Hepatocyte (in vitro differentiated cells): Measurements from ENCODE around the gene CNTNAP2. TPM values are rescaled to one million over a fixed set of nuclear protein-coding genes. Genes with fewer than 3 reads are reported as not detected.
A peak's percentile ranks its signal among the peaks of the same experiment; 100 is the strongest.

ENCODE experiments used
- DNase-seq: peaks from one replicate; pipeline ENCODE4 v3.0.0-alpha.2; 2016; ENCODE audit warnings: low spot score
- H2AFZ ChIP-seq: fragments of 200-600 bp; sonication (generic); 2 replicates; pipeline ENCODE4 v1.6.0; 2016; ENCODE audit warnings: antibody characterized with exemption, mild to moderate bottlenecking
- H3K27ac ChIP-seq: fragments of 200-600 bp; sonication (generic); 2 replicates; pipeline ENCODE4 v1.5.1; 2016; ENCODE audit warnings: mild to moderate bottlenecking
- H3K27me3 ChIP-seq: fragments of 200-600 bp; sonication (generic); 2 replicates; pipeline ENCODE4 v1.6.1; 2016
- H3K36me3 ChIP-seq: fragments of 200-600 bp; sonication (generic); replicated peaks from 2 replicates; pipeline ENCODE4 v1.5.1; 2016; ENCODE audit warnings: low read depth; ENCODE audit not compliant: insufficient read depth
- H3K4me1 ChIP-seq: fragments of 200-600 bp; sonication (generic); 2 replicates; pipeline ENCODE4 v1.5.1; 2016; ENCODE audit warnings: mild to moderate bottlenecking, moderate library complexity; ENCODE audit not compliant: insufficient read depth
- H3K4me2 ChIP-seq: fragments of 200-600 bp; sonication (generic); 2 replicates; pipeline ENCODE4 v1.6.0; 2016
- H3K4me3 ChIP-seq: fragments of 200-600 bp; sonication (generic); 2 replicates; pipeline ENCODE4 v1.5.1; 2016; ENCODE audit warnings: mild to moderate bottlenecking
- H3K79me2 ChIP-seq: fragments of 200-600 bp; sonication (generic); 2 replicates; pipeline ENCODE4 v1.6.0; 2017; ENCODE audit warnings: mild to moderate bottlenecking
- H3K9me2 ChIP-seq: fragments of 200-600 bp; sonication (generic); replicated peaks from 2 replicates; pipeline ENCODE4 v1.6.0; 2017; ENCODE audit warnings: mild to moderate bottlenecking; ENCODE audit not compliant: insufficient read depth
- H3K9me3 ChIP-seq: fragments of 200-600 bp; sonication (generic); 2 replicates; pipeline ENCODE4 v1.5.1; 2016; ENCODE audit warnings: low read depth, mild to moderate bottlenecking
- H4K20me1 ChIP-seq: fragments of 200-600 bp; sonication (generic); 2 replicates; pipeline ENCODE4 v1.6.0; 2016; ENCODE audit warnings: mild to moderate bottlenecking; ENCODE audit not compliant: insufficient read depth, poor library complexity, severe bottlenecking
- CTCF ChIP-seq: fragments of 200-600 bp; sonication (generic); IDR thresholded peaks from 2 replicates; pipeline ENCODE4 v1.5.1; 2016; ENCODE audit warnings: antibody characterized with exemption, mild to moderate bottlenecking; ENCODE audit not compliant: poor library complexity
- EZH2 ChIP-seq: fragments of 200-600 bp; sonication (generic); IDR thresholded peaks from 2 replicates; pipeline ENCODE4 v1.6.1; 2016; ENCODE audit warnings: antibody characterized with exemption, mild to moderate bottlenecking, borderline replicate concordance
- EZH2phosphoT487 ChIP-seq: fragments of 200-600 bp; sonication (generic); IDR thresholded peaks from one replicate; pipeline ENCODE4 v1.6.1; 2018; ENCODE audit warnings: antibody characterized with exemption, mild to moderate bottlenecking, low read depth, moderate library complexity; ENCODE audit not compliant: unreplicated experiment, severe bottlenecking
- WGBS: methylation state at CpG from one replicate; pipeline ENCODE4 v1.1.6; 2016; ENCODE audit warnings: low lambda C conversion rate; ENCODE audit errors: missing lambda C conversion rate; 5-methylcytosine and 5-hydroxymethylcytosine counted together
- polyA plus RNA-seq: library from polyadenylated mRNA; unstranded; fragments of >200 nt; fragmentation: Nextera tagmentation; extraction: Ambion mirVana; gene quantifications from 2 replicates; pipeline ENCODE4 v1.2.1, GENCODE V29; 2016
- total RNA-seq: library from RNA; depleted of rRNA; stranded (reverse); fragments of >200 nt; gene quantifications from 2 replicates; pipeline ENCODE4 v1.2.3, GENCODE V29; 2014

The CNTNAP2 gene
- total and polyA plus RNA-seq, 2 experiments from 2014 or later: 7.5 to 14.7 TPM

GRCh38 chr7:147509035-147509501 lies 1392.5 kb downstream of the CNTNAP2 start:
- DNase-seq: no peak
- WGBS: 51% methylated on average over 3 of the region's 3 CpGs

GRCh38 chr7:147509541-147510200 lies 1393.1 kb downstream of the CNTNAP2 start:
- WGBS: 70% methylated on average over 4 of the region's 4 CpGs
- Histone ChIP-seq H3K9me3 (no peaks in the 10 kb centered on the region), H4K20me1 (no peaks in the 10 kb centered on the region), H3K4me1 (no peaks in the 10 kb centered on the region), H3K4me3 (no peak overlapping the region), H2AFZ (no peak overlapping the region), H3K9me2 (no peaks in the 10 kb centered on the region), H3K27me3 (no peaks in the 10 kb centered on the region), H3K4me2 (no peak overlapping the region), H3K36me3 (no peaks in the 10 kb centered on the region), H3K79me2 (no peaks in the 10 kb centered on the region), H3K27ac (peak overlapping the region; percentile 26)
- DNase-seq: no peak
- no peak for TF ChIP-seq EZH2phosphoT487
- no peak for TF ChIP-seq CTCF

More at GRCh38 chr7:147509035-147509501, 1392.5 kb downstream of the CNTNAP2 start:
- Histone ChIP-seq H3K79me2 (no peaks in the 10 kb centered on the region), H3K4me2 (no peak overlapping the region), H3K36me3 (no peaks in the 10 kb centered on the region), H3K9me3 (no peaks in the 10 kb centered on the region), H2AFZ (no peak overlapping the region), H3K9me2 (no peaks in the 10 kb centered on the region), H3K27ac (peak overlapping the region; percentile 26), H4K20me1 (no peaks in the 10 kb centered on the region), H3K4me3 (no peak overlapping the region), H3K27me3 (no peaks in the 10 kb centered on the region), H3K4me1 (no peaks in the 10 kb centered on the region)
- TF ChIP-seq EZH2 (no peak), CTCF (no peak), EZH2phosphoT487 (no peak)

- Histone ChIP-seq H3K4me2 (no peak overlapping the region), H3K36me3 (no peaks in the 10 kb centered on the region), H3K27me3 (no peaks in the 10 kb centered on the region), H3K27ac (no peak overlapping the region), H3K9me3 (no peaks in the 10 kb centered on the region), H2AFZ (no peak overlapping the region), H4K20me1 (no peaks in the 10 kb centered on the region), H3K9me2 (no peaks in the 10 kb centered on the region), H3K79me2 (no peaks in the 10 kb centered on the region), H3K4me3 (no peak overlapping the region), H3K4me1 (no peaks in the 10 kb centered on the region)
- no peak for DNase-seq
- TF ChIP-seq CTCF: no peak
- no peak for TF ChIP-seq EZH2phosphoT487
- no peak for TF ChIP-seq EZH2
Measured at GRCh38 chr7:147510201-147510542, 1393.6 kb downstream of the CNTNAP2 start.

- no peaks in the 10 kb centered on the region for H3K9me2 ChIP-seq
- no peak overlapping the region for H3K27ac ChIP-seq
- no peaks in the 10 kb centered on the region for H3K79me2 ChIP-seq
- H3K27me3 ChIP-seq: no peaks in the 10 kb centered on the region
- DNase-seq: no peak
- no peak overlapping the region for H2AFZ ChIP-seq
- H4K20me1 ChIP-seq: no peaks in the 10 kb centered on the region
- H3K4me3 ChIP-seq: no peak overlapping the region
- H3K4me1 ChIP-seq: no peaks in the 10 kb centered on the region
- H3K9me3 ChIP-seq: no peaks in the 10 kb centered on the region
- no peaks in the 10 kb centered on the region for H3K36me3 ChIP-seq
- no peak overlapping the region for H3K4me2 ChIP-seq
- 92% methylated on average over 4 of the region's 4 CpGs for WGBS
- TF ChIP-seq EZH2phosphoT487: no peak
Measured at GRCh38 chr7:147510923-147511322, 1394.3 kb downstream of the CNTNAP2 start.
